ENCODE data around the gene LRRC4C. TPM values are rescaled to one million over a fixed set of nuclear protein-coding genes. Genes with fewer than 3 reads are reported as not detected.

LRRC4C gene
- total RNA-seq, 1 donor from 2014 or later = not detected

DNA sequence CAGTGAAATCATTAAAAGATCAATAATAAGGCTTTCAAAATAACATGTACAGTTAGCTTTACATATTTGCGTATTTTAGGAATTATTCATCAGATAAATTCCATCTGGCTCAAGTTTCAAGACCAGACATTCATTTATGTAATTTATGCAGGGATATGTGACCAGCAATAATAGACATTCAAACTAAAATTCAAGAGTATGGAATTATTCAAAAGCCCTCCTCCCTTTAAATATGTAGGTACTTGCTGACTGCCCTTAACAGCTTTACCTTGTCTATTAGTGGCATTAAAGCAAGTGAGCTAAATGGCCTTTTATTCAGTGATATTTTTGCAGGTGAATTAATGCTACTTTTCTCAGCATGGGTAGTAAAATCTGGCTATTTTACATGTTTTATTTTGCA, 126.1 kb downstream of the LRRC4C start:
- intact Hi-C loops (cut with micrococcal nuclease) = no loop called here

- intact Hi-C loops (cut with micrococcal nuclease) = no loop called here
Observed at GRCh38 chr11:41328324-41328723, 131.1 kb downstream of the LRRC4C start.

- intact Hi-C loops (cut with micrococcal nuclease) = no loop called here
Observed at GRCh38 chr11:41323446-41323845, 136.0 kb downstream of the LRRC4C start.

- intact Hi-C loops (cut with micrococcal nuclease) = no loop called here
Observed at GRCh38 chr11:41320653-41321052, 138.8 kb downstream of the LRRC4C start.

GRCh38 chr11:41320238-41320637, 139.2 kb downstream of the LRRC4C start:
- intact Hi-C loops (cut with micrococcal nuclease) = no loop called here

DNA sequence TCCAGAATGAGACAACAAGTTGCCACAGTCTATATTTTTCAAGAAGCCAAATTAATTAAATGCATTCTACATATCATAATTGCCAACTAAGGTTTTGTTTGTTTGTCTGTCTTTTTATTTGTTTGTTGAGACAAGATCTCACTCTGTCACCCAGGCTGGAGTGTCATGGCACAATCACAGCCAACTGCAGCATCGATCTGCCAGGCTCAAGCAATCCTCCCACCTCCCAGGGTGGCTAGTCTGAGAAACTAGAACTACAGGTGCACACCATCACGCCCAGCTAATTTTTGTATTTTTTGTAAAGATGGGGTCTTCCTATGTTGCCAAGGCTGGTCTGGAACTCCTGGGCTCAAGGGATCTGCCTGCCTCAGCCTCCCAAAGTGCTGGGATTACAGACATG, 140.0 kb downstream of the LRRC4C start:
- intact Hi-C loops (cut with micrococcal nuclease) = no loop called here

DNA sequence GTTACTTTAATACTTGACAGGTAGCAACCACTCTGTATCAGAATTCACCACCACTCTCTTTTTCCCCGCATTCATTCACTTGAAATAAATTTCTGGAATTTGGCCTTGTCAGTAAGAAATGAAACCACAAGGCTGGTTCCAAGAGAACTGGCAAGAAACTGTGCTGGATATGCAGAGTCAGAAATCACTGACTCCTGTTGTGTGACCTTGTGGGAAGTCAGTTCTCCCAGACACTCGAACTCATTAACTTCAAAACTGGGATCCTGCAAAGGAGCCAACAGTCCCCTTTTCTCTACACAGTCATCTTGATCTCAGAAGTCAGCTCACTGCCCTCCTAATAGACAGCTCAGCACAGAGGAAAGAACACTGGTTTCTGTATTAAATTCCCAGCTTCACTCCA, 142.7 kb downstream of the LRRC4C start:
- intact Hi-C loops (cut with micrococcal nuclease) = no loop called here

- intact Hi-C loops (cut with micrococcal nuclease) = no loop called here
Observed at GRCh38 chr11:41313226-41313625, 146.2 kb downstream of the LRRC4C start.

DNA sequence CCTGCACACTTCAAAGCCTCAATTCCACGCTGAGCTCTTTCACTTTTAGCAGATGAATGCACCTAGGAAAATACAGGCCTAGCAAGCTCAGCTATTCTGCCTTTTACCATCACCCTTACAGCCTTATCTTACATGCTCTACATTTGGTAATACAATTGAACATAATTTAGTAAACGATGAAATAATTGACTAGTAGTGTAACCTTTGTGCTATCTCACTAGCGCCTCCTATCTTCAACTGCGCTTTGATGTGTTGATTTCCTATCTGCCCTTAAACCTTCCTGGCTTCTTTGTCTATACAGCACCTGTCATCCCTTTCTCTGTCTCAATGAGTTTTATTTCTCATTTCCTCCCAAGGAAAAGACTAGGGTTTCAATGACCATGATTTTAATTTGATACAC, 149.7 kb downstream of the LRRC4C start:
- intact Hi-C loops (cut with micrococcal nuclease) = no loop called here

DNA sequence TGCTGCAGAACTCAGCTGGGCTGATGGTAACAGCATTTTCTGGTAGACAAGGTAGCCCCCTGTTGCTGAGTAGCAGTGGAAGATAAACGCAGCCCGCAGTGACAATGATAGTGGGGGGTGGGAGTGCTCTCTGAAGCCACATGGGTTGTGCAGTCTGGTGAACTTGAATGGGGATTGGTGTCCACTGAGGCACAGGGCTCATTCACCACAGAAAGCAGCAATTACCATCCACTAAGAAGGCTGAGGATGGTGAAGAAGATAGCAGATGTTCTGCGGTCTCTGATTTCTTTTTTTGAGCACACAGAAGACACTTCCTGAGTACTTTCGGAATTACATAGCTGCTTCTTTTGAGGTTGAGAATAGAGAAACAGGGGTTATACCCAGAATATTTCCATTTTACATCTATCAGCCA, 150.3 kb downstream of the LRRC4C start:
- intact Hi-C loops (cut with micrococcal nuclease) = no loop called here

DNA sequence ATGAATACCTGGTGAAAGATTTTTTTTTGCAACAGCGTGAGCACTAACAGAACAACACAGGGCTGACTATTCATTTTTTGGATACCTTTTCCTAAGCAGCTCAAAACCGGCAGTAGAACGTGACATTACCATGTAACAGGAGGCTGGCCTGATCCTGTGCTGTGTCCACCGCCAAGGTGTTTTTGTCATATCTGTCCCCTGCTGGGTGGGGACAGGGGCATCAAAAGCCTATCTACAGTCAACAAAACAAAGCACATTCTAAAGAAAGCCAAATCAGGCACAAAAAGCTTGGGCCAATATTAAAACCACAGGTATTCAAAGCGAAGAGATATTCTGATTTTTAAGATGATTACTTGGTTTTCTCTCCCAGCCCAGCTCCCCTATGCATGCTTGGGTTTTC, 151.2 kb downstream of the LRRC4C start:
- intact Hi-C loops (cut with micrococcal nuclease) = no loop called here

GRCh38 chr11:41307296-41308080, 152.0 kb downstream of the LRRC4C start:
- intact Hi-C loops (cut with micrococcal nuclease) = no loop called here

DNA sequence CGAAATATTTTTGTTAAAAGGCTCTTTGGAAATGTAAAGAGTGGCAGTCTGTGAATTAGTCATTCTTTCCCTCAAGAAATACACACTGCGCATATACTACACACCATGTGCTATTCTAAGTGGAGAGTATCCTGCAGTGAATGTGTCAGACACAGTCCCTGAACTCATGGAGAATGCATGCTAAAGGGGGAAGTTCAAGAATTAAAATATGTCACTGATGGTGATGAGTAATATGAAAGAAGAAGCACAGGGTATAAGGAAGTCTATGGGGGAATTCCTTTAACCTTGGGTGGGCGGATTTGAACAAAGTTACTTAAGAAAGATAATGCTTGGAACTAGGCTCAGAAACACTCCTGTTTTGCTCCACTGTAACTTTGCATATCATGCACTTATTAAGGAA, 153.0 kb downstream of the LRRC4C start:
- intact Hi-C loops (cut with micrococcal nuclease) = no loop called here

GRCh38 chr11:41301023-41301422, 158.4 kb downstream of the LRRC4C start:
- intact Hi-C loops (cut with micrococcal nuclease) = no loop called here

GRCh38 chr11:41289408-41289807, 170.0 kb downstream of the LRRC4C start:
- intact Hi-C loops (cut with micrococcal nuclease) = no loop called here

GRCh38 chr11:41286751-41287150, 172.7 kb downstream of the LRRC4C start:
- intact Hi-C loops (cut with micrococcal nuclease) = no loop called here

GRCh38 chr11:41284354-41284753, 175.1 kb downstream of the LRRC4C start:
- intact Hi-C loops (cut with micrococcal nuclease) = no loop called here

DNA sequence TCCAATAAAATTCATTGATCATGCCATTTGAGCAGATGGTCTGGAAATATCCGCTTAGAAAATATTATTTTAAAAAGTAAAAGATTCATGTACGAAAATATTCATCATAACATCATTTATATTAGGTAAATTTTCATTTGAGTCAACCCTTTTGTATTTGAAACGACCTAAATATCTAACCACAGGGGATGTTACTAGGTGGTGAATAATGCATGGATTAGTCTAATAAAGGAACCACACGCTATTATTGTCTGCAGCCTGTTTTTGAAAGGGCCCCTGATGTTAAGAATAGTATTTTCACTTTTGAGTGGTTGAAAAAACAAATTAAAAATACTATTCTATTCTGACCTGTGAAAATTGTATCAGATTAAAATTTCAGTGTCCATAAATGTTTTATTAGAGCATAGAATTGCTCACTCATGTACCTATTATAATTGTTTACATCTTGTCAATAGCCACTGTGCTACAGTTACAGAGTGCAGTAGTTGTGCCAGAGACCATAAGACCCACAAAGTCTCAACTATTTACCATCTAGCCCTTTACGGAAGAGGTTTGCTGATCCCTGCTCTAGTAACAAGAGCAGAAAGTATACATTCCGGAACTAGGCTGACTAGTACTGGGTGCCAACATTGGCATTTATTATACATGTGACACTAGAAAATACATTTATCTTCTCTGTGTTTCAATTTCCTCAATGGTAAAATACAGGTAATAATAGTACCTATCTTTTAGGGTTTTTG, 176.1 kb downstream of the LRRC4C start:
- intact Hi-C loops (cut with micrococcal nuclease) = no loop called here

- intact Hi-C loops (cut with micrococcal nuclease) = no loop called here
Observed at GRCh38 chr11:41282395-41282794, 177.1 kb downstream of the LRRC4C start.

GRCh38 chr11:41281131-41281742, 178.2 kb downstream of the LRRC4C start:
- intact Hi-C loops (cut with micrococcal nuclease) = no loop called here

DNA sequence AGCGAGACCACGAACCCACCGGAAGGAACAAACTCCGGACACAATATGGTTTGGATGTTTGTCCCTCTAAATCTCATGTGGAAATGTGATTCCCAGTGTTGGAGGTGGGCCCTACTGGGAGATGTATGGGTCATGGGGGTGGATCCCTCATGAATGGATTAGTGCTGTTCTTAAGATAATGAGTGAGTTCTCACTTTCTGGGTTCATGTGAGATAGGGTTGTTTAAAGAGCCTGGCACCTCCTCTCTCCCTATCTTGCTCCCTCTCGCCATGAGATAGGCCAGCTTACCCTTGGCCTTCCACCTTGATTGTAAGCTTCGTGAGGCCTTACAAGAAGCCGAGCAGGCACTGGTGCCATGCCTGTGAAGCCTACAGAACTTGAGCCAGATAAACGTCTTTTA, 184.6 kb downstream of the LRRC4C start:
- intact Hi-C loops (cut with micrococcal nuclease) = no loop called here

DNA sequence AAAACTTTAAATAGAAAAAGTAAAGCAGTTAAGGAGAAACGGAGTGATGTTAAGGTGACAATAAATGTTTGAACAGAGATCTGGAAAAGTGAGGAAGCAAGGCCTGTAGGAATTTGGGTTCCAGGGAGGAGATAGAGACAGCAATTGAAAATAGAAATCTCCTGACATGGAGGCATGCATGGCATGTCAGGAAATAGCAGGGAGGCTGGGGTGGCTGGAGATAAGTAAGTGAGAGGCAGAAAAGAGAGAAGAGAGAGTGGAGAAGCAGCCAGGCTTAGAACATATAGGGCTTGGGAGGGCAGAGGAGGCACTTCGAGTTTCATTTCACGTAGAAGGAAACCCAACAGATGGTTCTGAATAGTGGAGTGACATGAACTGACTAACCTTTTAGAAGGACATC, 185.5 kb downstream of the LRRC4C start:
- intact Hi-C loops (cut with micrococcal nuclease) = no loop called here

All from T-helper 1 cell treated with Interleukin-12 subunit alpha and Interleukin-12 subunit beta and Interleukin-4 antibody, amounts not matched to agents 30 ng/mL and 1 ng/mL, for 36 hours (primary cell).